OCI-M1 (cell line): ENCODE results near the gene SLC22A1.
"Not testable (repeated sequence)": the region's sequence is repeated elsewhere in the genome, so short reads cannot be mapped to it uniquely, and the experiment has no call there.

Experiments used
- DNase-seq: peaks from one replicate; lab custom pipeline; 2025; lab: John Stamatoyannopoulos, UW

SLC22A1 gene

GRCh38 chr6:160121558-160121957, at the start of gene SLC22A1:
TSS of gene SLC22A1 (plus strand) at chr6:160121815. CDS start at chr6:160121936, 121 bp downstream.
- no peak for DNase-seq

GRCh38 chr6:160073272-160073671, 48.3 kb upstream of the SLC22A1 start:
- DNase-seq = no peak

DNA sequence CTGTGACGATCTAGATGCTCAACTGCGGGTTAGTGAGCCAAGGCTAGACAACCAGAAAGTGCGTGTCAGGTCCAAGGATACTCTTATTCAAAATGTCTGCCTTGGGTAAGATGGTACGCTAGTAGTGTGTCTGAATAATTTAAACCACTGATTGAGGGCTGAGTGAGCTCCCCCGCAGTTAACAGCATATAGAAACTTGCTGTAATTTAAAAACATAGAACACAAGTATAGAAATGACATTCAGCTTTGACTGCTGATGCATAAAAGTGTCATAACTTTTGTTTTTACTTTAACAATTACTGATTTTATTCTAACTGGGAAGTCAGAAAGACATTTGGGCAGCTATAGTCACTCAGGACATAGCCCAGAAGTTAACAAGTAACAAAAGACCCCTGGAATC, 45.6 kb upstream of the SLC22A1 start:
- DNase-seq = no peak

DNA sequence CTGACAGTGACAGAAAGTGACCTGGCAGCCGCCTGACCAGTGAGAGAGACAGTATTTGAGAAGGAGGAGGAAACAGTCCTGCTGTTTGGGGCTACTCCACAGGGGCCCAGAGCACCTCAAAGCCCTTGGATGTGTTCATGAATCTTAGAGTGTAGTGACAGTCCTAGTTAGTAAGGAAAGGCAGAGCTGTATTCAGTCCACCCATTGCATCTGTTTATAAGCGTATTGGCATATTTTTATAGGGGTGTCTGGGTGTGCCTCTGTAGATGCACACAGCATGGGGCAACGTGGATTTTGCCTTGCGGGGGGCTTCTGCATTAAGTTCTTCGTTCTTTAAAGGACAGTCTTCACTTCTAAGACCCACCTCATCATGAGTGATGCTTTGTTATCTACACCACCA, 44.6 kb upstream of the SLC22A1 start:
- no peak for DNase-seq

DNA sequence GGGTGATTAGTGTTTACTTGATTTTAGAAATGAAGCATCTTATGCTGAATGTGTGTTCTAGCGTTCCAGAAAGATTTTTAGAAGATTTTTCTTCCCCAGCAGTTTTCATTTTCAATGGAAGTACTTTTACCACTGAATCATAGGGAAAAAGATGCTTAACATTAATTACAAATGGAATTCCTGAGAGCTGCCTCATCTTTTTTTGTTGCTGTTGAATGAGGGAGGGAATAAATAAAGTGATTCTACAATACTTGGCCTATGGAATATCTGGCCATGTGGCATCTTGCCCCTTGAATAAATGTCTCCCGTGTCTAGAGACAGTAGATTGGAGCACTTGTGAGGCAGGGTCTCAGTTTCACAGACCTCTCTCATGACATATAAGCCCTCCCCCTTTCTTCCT, 44.1 kb upstream of the SLC22A1 start:
- no peak for DNase-seq

GRCh38 chr6:160078883-160079685, 42.5 kb upstream of the SLC22A1 start:
- DNase-seq = no peak

DNA sequence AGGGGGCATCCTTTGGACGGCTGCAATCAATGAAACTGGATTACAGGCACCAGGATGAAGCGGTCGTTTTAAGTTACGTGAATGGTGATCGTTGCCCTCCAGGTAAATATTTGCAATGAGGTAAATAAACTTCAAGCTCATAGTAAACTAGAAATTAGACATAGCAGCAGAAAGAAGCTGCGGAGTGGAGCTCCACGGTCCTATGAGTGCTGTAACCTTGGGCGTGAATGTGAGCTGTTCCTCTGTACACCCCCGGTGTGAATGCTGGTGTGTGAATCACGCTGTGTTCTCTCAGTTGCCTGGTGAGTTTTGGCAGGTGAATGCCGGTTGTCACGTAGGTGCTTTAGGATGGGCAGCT, 42.0 kb upstream of the SLC22A1 start:
- DNase-seq = no peak

DNA sequence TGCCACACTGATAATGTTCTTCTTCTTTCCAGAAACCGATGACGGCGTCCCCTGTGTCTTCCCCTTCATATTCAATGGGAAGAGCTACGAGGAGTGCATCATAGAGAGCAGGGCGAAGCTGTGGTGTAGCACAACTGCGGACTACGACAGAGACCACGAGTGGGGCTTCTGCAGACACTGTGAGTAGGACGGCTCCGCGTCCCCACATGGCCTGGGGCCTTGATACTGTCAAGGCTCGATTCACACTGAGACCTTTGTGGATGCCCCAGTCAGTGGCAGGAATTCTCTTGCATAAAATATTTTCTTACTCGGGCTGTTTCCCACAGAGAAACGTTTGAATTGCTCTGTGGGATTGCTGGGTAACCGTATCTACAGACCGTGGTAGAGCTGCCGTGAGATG, 41.5 kb upstream of the SLC22A1 start:
- DNase-seq = no peak

DNA sequence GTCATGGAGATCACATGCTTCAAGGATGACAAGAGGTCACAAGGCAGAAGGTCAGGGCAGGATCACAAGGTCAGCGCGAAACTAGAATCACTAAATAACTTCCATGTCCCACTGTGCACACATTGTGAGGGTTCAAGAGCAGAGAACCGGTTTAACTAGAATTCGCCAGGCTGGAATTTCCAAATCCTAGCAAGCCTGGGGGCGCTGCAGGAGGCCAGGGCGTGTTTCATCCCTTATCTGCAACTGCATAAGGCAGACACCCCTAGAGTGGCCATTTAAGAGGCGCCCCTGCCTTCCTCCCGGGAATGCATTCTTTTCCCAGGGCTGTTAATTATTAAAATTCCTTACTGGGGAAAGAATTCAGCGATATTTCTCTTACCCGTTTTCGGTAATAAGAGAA, 40.2 kb upstream of the SLC22A1 start:
- DNase-seq = no peak

GRCh38 chr6:160082627-160083026, 39.0 kb upstream of the SLC22A1 start:
- DNase-seq = no peak

- DNase-seq = no peak
Observed at GRCh38 chr6:160084198-160084776, 37.3 kb upstream of the SLC22A1 start.

GRCh38 chr6:160085226-160085625, 36.4 kb upstream of the SLC22A1 start:
- DNase-seq = no peak

DNA sequence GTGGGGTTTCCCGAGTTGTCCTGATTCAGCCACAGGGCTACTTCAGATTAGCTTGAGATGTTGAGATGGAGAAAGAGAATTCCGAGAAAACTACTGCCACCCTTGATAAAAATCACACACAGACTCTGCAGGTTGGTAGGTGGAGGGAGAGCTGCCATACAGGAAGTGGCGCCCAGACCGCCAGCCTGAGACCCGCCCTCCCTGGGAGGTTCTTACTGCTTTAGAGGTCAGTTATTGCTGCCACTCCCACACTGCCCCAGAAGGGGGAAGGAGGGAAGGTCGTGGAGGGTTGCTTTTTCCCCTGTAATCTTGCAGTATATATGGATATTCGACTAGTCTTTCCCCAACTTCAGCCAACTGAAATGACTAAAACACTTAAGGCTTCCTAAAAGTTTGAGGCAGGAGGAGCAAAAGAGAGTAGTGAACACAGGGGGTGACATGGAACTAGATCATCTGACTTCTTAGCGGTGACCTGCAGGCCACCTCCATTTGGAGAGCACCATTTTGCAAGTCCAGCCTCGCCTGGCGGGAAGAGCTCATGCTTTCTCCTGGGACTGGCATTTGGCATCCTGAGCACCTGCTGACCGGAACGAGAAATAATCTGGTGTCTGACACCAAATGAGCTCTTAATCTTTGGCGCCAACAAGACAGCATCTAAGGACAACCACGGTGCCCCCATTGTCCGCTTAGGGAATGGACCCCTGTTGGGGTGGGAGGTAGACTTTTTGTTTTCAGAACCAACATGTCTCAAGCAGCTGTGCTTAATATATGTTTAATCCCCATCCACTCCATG, 35.7 kb upstream of the SLC22A1 start:
- DNase-seq = no peak

GRCh38 chr6:160086754-160087153, 34.9 kb upstream of the SLC22A1 start:
- DNase-seq = no peak

GRCh38 chr6:160088069-160088783, 33.4 kb upstream of the SLC22A1 start:
- DNase-seq = peak; percentile 26

DNA sequence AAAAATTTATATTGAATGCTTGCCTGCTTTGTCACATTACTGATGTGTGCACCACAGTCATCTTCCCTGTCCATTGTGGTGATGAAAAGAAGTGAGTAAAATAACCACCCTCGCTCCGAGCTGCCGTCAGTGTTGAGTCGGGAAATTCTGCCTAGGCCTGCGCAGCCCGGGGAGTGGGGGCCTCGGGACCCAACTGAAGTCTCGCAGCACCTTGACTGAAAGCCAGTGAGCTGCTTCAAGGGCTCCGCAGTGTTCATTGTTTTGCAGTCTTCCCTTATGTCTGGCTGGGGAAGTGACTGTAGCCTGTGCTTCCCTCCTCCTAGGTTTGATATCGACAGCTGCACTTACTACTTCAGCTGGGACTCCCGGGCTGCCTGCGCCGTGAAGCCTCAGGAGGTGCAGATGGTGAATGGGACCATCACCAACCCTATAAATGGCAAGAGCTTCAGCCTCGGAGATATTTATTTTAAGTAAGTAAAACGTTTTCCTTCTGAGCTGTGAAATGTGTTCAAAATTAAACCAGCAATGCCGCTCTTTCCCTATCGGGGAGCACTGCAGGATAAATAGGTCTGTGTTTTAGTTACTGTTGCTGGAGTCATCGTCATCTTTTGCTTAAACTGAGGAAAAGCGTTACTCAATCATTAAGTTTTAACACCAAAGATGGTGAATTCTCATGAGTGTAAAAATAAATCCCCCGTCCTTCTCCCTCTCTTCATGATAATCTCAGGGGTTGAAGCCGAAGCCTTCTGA, 32.7 kb upstream of the SLC22A1 start:
- no peak for DNase-seq

DNA sequence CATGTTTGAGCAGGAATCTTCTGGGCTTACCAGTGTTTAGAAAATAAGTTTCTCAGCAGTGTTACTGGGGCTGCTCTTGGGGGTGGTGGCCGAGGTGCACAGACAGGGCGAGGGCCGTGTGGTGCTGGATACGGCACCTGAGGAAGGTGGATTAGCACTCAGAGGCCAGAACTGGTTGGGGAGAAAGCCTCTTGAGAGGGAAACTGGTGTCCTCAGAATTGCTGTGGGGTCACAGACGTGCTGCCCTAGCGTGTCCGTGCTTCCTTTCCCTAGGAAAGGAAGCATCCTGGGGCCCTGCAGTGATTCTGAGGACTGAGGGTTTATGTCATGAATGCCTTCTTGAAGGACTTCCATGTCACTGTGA, 32.1 kb upstream of the SLC22A1 start:
- DNase-seq = no peak

DNA sequence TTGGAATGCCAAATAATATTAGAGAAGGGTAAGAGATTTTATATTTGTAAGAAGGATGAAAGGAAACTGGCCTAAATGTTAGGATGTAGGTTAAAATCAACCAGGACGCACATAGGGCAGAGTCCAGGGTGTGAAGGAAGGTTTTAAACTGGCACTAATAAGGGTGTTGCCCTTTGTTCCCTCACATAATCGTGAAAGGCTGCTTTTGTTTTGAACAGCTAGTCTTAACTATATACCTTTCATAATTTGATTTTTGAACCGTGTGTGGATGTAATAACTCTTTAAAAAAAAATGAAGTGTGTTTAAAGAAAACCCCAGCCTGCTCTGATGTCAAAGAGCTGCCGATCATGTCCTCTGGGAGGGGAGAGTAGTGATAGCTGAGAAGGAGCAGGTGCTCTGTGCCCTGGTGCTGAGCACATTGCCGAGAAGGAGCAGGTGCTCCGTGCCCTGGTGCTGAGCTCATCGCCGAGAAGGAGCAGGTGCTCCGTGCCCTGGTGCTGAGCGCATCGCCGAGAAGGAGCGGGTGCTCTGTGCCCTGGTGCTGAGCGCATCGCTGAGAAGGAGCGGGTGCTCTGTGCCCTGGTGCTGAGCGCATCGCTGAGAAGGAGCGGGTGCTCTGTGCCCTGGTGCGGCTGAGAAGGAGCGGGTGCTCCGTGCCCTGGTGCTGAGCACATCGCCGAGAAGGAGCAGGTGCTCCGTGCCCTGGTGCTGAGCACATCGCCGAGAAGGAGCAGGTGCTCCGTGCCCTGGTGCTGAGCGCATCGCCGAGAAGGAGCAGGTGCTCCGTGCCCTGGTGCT, 31.0 kb upstream of the SLC22A1 start:
- not testable (repeated sequence) for DNase-seq

- DNase-seq = not testable (repeated sequence)
Observed at GRCh38 chr6:160092176-160092575, 29.4 kb upstream of the SLC22A1 start.

GRCh38 chr6:160092602-160093001, 29.0 kb upstream of the SLC22A1 start:
- no peak for DNase-seq

DNA sequence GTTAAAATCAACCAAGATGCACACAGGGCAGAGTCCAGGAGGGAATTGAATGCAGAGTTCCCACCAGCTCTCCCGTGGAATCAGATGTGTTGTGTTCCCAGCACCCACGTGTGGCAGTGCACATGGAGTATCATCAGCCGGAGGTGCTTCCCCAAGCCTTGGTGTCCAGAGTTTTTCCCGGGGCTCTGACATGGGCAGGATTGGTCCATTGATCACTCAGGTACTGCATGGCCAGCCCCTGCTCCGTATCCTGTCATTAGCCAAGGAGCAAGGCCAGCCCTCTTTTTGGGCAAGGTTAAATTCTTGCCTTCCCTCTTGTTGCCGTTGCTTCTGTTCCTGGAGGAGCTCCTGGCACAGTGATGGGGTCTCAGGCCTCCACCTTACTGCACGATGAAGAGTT, 28.6 kb upstream of the SLC22A1 start:
- DNase-seq = no peak
